Measurements from ENCODE around the gene VSIG1.

DNA sequence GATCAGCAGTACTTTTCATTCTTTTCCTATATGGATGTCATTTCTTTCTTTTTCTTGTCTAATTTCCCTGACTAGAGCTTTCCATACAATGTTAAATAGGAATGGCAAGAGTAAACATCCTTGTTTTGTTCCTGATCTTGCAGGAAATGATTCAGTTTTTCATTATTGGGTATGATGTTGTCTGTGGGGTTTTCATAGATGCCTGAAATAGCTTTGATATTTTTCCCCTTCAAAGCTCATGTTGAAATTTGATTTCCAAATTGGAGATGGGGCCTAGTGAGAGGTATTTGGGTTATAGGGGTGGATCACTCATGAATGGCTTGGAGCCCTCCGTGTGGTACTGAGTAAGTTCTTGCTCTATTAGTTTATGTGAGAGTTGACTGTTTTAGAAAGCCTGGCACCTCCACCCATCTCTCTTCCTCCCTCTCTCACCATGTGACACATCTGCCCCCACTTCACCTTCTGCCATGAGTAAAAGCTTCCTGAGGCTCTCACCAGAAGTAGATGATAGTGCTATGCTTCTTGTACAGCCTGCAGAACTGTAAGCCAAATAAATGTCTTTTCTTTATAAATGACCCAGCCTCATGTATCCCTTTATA, 22.3 kb upstream of the VSIG1 start:
- TF ChIP-seq NFYA (IDR thresholded peaks at IDR 0.05; ENCODE audit: borderline replicate concordance, low read depth, low read length) (no peak), TCF12 (IDR thresholded peaks at IDR 0.05; ENCODE audit: low read depth, low read length) (no peak), CTCF (IDR thresholded peaks at IDR 0.05 in 2 of 3, conservative IDR thresholded peaks at IDR 0.05 in 1 of 3; ENCODE audit: control insufficient read depth in 2 of 3, extremely low read depth in 1 of 3, insufficient read depth in 1 of 3, low read depth in 3 of 3, low read length in 3 of 3) (no peak), HDAC2 (IDR thresholded peaks at IDR 0.05) (no peak), EGR1 (IDR thresholded peaks at IDR 0.05; ENCODE audit: borderline replicate concordance in 1 of 2, low read depth in 2 of 2, low read length in 2 of 2) (no peak), ZSCAN29 (IDR thresholded peaks at IDR 0.05) (no peak), SP1 (IDR thresholded peaks at IDR 0.05; ENCODE audit: low read depth, low read length) (no peak), TAF1 (IDR thresholded peaks at IDR 0.05; ENCODE audit: borderline replicate concordance, low read depth, low read length) (no peak), POLR2A (IDR thresholded peaks at IDR 0.05; ENCODE audit: low read depth, low read length) (no peak), EP300 (IDR thresholded peaks at IDR 0.05; ENCODE audit: borderline replicate concordance in 1 of 2, control insufficient read depth in 1 of 2, low read depth in 2 of 2, low read length in 2 of 2) (no peak), ATF7 (IDR thresholded peaks at IDR 0.05; ENCODE audit: low read depth) (no peak), BRCA1 (IDR thresholded peaks at IDR 0.05; ENCODE audit: low read depth, low read length) (no peak)
- TF ChIP-seq, protein P1, sequence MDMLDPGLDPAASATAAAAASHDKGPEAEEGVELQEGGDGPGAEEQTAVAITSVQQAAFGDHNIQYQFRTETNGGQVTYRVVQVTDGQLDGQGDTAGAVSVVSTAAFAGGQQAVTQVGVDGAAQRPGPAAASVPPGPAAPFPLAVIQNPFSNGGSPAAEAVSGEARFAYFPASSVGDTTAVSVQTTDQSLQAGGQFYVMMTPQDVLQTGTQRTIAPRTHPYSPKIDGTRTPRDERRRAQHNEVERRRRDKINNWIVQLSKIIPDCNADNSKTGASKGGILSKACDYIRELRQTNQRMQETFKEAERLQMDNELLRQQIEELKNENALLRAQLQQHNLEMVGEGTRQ (IDR thresholded peaks at IDR 0.05; ENCODE audit: borderline replicate concordance, low read depth, low read length), result no peak

Measured in GM12878 (cell line).